ENCODE measurements around the gene TMEM92. TPM values are rescaled to one million over a fixed set of nuclear protein-coding genes. Genes with fewer than 3 reads are reported as not detected.

TMEM92 gene
- total RNA-seq, 4 donors from 2014 or later = not detected

DNA sequence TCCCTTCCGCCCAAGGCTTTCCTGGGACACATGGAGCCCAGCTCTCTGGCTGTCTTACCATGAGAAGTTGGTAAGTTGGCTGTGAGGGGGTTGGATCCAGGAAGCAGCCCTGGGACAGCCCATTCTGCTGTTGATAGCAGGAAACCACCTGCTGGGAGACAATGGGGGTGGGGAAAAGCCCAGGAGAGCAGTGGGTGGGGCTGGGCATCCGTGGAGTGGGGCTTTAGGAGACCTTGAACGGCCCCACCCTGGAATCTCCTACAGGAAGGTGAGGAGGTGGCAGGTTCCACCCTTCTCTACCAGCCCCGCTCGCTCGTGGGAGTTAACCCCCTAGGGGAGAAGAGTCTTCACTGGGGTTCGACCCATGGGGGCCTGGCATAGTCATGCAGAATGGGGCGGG, 5.8 kb downstream of the TMEM92 start:
- TF ChIP-seq, protein P1, sequence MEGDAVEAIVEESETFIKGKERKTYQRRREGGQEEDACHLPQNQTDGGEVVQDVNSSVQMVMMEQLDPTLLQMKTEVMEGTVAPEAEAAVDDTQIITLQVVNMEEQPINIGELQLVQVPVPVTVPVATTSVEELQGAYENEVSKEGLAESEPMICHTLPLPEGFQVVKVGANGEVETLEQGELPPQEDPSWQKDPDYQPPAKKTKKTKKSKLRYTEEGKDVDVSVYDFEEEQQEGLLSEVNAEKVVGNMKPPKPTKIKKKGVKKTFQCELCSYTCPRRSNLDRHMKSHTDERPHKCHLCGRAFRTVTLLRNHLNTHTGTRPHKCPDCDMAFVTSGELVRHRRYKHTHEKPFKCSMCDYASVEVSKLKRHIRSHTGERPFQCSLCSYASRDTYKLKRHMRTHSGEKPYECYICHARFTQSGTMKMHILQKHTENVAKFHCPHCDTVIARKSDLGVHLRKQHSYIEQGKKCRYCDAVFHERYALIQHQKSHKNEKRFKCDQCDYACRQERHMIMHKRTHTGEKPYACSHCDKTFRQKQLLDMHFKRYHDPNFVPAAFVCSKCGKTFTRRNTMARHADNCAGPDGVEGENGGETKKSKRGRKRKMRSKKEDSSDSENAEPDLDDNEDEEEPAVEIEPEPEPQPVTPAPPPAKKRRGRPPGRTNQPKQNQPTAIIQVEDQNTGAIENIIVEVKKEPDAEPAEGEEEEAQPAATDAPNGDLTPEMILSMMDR (IDR thresholded peaks at IDR 0.05; ENCODE audit: low read depth) = no peak

DNA sequence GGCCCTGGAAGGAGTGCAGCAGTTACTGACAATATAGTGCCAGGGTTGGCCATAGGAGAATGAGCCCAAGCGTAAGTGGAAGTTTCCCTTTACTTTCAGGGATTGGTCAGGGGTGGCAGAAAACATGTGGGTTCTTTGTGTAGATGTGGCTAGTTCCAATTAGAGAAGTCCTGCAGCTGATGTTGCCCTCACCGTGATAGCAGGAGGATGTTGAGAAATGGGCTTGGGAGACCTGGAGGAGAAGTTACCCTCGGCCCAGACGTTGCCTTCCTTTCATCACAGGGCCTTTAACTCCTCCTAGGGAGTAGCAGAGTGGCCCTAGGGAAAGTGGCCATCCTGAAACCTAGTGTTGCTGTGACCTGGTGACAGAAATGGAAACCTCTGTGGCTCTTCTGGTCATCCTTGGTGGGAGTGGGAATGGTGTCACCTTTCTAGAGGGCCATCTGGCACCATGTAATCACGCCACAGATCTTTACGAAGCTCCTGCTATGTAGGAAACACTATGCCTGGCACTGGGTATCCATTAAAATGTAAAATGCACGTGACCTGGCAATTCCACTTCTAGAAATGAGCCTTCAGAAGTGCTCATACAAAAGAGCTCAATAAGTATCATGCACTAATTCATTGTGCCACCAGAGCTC, 6.7 kb downstream of the TMEM92 start:
- TF ChIP-seq, protein P1 (IDR thresholded peaks at IDR 0.05; ENCODE audit: low read depth) = no peak

DNA sequence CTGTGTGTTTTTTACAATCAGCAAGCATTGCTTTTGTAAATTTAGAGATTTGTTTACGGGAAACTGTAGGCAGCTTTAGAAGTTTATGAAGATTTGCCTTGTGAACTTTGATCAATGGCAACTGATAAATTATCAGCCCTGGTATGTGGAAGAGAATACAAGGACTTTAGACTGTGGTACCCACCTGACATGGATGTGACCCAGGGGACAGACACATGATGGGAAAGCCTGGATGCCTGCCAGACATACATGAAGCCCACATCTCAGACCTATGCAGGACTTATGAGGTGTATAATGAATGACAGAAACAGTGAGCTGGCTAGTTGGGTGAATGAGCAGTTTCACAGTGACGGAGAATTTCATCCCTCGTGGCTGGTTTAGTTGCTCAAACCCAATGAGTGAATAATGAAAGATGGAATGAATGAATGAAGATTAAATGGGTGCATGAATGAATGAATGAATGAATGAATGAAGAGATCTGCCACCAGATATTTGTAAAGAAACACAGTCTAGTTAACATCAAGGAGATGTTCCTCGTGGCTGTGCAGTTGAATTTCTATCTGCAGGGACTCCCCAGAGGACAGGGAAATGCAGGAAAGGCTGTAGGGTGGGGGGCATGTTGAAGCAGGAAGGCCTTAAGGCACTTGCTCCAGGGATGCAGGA, 7.6 kb downstream of the TMEM92 start:
- TF ChIP-seq, protein P1 (IDR thresholded peaks at IDR 0.05; ENCODE audit: low read depth) = no peak

DNA sequence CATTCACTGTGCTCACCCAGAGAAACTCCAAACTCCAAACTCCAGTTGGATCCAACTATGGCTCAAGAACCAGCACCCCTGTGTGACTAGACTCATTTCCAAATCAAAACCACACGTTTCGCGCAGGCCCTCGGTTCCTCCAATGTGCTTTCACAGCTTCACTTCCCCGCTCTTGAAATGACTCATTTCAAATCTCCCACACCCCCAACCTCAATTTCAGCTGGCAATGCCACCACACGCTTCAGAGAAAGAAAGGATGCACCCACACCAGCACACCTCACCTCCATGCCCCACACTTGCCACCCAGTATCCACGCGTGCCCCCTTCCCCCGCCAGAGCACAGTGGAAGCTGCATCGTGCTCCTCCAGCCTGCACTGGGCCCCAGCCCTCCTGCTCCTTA, 9.0 kb downstream of the TMEM92 start:
- TF ChIP-seq, protein P1 (IDR thresholded peaks at IDR 0.05; ENCODE audit: low read depth) = no peak

DNA sequence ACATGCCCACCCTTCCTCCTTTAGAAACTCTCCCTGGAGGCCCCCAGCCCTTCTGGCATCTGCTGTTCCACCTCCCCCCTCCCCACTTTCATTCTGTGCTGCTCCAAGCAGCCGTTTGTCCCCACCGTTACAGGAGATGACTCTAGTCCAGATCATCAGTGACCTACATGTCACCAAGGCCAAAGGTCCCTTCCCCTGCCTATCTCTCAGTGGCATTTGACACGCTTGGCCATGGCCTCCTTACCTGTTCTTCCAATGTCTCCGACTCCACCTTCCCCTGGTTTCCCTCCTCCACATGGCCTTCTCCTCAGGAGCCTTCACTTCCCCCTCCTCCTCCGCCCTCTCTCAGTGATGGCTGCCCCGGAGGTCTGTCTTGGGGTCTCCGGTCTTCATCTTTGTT, 9.4 kb downstream of the TMEM92 start:
- TF ChIP-seq, protein P1 (IDR thresholded peaks at IDR 0.05; ENCODE audit: low read depth) = no peak

DNA sequence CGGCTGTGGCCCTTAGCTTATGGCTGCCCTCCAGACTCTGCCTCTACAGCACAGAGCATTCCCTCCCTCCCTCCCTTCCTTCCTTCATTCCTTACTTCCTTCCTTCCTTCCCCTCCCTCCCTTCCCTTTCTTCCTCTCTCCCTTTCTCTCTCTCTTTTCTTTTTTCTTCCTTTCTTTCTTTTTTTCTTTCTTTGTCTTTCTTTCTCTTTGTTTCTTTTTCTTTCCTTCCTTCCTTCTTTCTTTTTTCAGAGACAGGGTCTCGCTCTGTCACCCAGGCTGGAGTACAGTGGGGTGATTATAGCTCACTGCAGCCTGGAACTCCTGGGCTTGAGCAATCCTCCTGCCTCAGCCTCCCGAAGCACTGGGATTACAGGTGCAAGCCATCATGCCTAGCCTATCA, 11.7 kb downstream of the TMEM92 start:
- TF ChIP-seq, protein P1 (IDR thresholded peaks at IDR 0.05; ENCODE audit: low read depth) = no peak

DNA sequence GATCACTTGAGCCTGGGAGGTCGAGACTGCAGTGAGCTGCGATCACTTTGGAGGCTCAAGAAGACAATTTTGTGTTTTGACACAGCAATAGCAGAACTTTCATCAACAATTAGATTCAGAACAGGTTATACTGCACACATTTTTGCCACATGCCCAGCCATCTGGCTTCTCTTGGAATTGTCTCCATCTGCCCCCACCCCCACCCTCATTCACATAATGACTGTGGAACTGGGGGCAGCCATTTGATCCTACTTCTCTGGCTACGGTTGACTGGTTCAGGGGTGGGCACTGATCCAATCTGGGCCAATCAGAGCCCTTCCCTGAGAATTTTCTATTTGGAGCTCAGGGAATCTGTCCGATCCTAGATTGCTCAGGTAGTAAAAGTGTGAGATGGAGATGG, 14.0 kb downstream of the TMEM92 start:
- TF ChIP-seq, protein P1 (IDR thresholded peaks at IDR 0.05; ENCODE audit: low read depth) = no peak
